LNCaP clone FGC (cell line): ENCODE data around the gene EFNB3.
A peak's percentile ranks its signal among the peaks of the same experiment; 100 is the strongest.

ENCODE experiments used
- DNase-seq: peaks from one replicate; pipeline ENCODE4 v3.0.0-alpha.2; 2011; ENCODE audit warnings: low read depth
- H3K4me3 ChIP-seq: 2 replicates; pipeline ENCODE4 v1.5.1; 2011; ENCODE audit warnings: mild to moderate bottlenecking, low read depth, low read length, control low read depth
- CTCF ChIP-seq: IDR thresholded peaks from 2 replicates; pipeline ENCODE4 v1.5.1; 2012; ENCODE audit warnings: mild to moderate bottlenecking; ENCODE audit not compliant: control insufficient read depth, insufficient read depth; ENCODE audit errors: extremely low read depth

Gene EFNB3

GRCh38 chr17:7687908-7688807 lies 16.8 kb upstream of the EFNB3 start, which contains the start of gene WRAP53:
TSS of gene WRAP53 (plus strand) at chr17:7688477. CDS start at chr17:7688649, 172 bp downstream.
- peak within 1 kb of the TSS; percentile 95 for H3K4me3 ChIP-seq
- TF ChIP-seq CTCF = peak; percentile 97
- peak; percentile 99 for DNase-seq

DNA sequence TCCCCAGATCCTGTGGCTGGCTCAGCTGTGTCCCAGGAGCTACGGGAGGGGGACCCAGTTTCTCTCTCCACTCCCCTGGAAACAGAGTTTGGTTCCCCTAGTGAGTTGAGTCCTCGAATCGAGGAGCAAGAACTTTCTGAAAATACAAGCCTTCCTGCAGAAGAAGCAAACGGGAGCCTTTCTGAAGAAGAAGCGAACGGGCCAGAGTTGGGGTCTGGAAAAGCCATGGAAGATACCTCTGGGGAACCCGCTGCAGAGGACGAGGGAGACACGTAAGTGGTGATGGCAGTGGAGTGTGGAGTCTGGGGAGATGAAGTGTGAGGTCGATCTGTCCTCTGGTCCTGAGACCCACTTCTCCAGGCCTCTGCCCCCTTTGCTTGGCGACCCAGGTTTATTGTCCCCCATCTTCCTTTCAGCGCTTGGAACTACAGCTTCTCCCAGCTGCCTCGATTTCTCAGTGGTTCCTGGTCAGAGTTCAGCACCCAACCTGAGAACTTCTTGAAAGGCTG lies 16.1 kb upstream of the EFNB3 start:
- no peak for DNase-seq
- peak overlapping the region; percentile 95 for H3K4me3 ChIP-seq
- TF ChIP-seq CTCF = no peak

DNA sequence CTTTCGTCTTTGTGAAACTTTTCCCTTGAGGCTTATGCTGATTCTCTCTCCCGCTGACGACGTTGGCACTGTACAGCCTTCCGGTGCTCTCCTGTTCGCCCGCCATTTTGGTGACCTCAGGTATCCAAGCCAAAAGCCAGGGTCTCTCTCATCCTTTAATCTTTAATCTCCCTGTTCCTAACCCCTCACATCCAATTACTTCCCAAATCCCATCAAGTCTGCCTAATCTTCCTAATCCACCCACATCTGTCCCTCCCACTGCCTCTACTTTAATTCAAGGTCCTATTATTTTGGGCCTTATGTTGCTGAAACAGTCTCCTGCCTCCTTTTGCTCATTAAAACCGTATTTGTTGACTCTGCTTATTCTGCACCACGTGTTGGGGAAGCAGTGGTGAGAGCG lies 9.4 kb upstream of the EFNB3 start:
- TF ChIP-seq CTCF = no peak
- DNase-seq = no peak
- H3K4me3 ChIP-seq = no peak overlapping the region

- no peak for DNase-seq
- TF ChIP-seq CTCF = no peak
- H3K4me3 ChIP-seq = no peak overlapping the region
These were observed 7.0 kb upstream of the EFNB3 start for GRCh38 chr17:7697828-7698588.

- DNase-seq = no peak
- H3K4me3 ChIP-seq = no peak overlapping the region
- no peak for TF ChIP-seq CTCF
These were observed 4.5 kb upstream of the EFNB3 start for GRCh38 chr17:7700510-7700909.

DNA sequence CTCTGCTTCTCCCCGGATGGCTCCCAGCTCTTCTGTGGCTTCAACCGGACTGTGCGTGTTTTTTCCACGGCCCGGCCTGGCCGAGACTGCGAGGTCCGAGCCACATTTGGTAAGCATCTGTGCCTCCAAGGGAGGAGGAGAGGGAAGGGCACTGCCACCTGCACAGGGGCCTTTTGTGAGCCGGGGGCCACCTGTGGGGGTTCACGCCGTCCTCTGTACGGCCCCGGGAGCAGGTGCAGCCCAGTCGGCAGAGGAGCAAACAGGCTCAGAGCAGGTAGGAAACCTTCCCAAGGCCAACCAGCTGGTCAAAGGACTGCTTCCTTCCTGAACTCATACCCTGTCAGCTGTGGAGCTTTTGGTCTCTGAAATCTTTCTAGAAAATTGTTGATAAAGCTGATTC lies 3.3 kb upstream of the EFNB3 start:
- no peak overlapping the region for H3K4me3 ChIP-seq
- no peak for TF ChIP-seq CTCF
- DNase-seq = no peak
